GM12878 (cell line): ENCODE data around the gene ATIC. TPM values are rescaled to one million over a fixed set of nuclear protein-coding genes. Genes with fewer than 3 reads are reported as not detected.

Source experiments
- ATAC-seq: fragments of 200-7000 bp; cut with Tn5 transposase; 3 replicates; pipeline ENCODE4 v1.9.1; 2020; ENCODE audit warnings: mild to moderate bottlenecking, moderate library complexity
- BruUV-seq: library from RNA; stranded (reverse); fragments of 400-500 nt; replicated peaks from 2 replicates; lab custom pipeline; 2021; lab: Mats Ljungman, UMichigan
- CTCF ChIA-PET: fragments of 300-600 bp; sonication (Branson Sonifier 250); formaldehyde crosslinking; extraction: SDS; loops from one replicate; lab custom pipeline; 2021; ENCODE audit warnings: inconsistent platforms; lab: Yijun Ruan, JAX
- POLR2A ChIA-PET: fragments of 350-600 bp; formaldehyde crosslinking; extraction: SDS; loops from one replicate; lab custom pipeline; 2021; ENCODE audit warnings: inconsistent platforms; lab: Charles Lee
- RAD21 ChIA-PET: fragments of 300-600 bp; sonication (Branson Sonifier 250); formaldehyde crosslinking; loops from one replicate; lab custom pipeline; 2023; ENCODE audit warnings: antibody characterized with exemption; ENCODE audit not compliant: unreplicated experiment; lab: Charles Lee
- SMC1A ChIA-PET: fragments of 300-600 bp; sonication (Branson Sonifier 250); formaldehyde crosslinking; loops from one replicate; lab custom pipeline; 2023; ENCODE audit not compliant: unreplicated experiment, uncharacterized antibody; lab: Charles Lee
- DNase-seq: peaks from one replicate; pipeline ENCODE4 v3.0.0-alpha.2; 2011; ENCODE audit warnings: low read depth, low spot score
- FAIRE-seq: peaks from 3 replicates; lab custom pipeline; 2011; peaks lifted over from hg19 to GRCh38; lab: Jason Lieb, UNC
- H2AFZ ChIP-seq: 2 replicates; pipeline ENCODE4 v1.6.0; 2011; ENCODE audit warnings: low read depth, low read length, control low read depth; ENCODE audit not compliant: control insufficient read depth
- H3K27ac ChIP-seq: 2 replicates; pipeline ENCODE4 v1.5.1; 2011; ENCODE audit warnings: control low read depth; ENCODE audit not compliant: control insufficient read depth, insufficient read depth
- H3K27me3 ChIP-seq, 2 experiments: replicated peaks in 1 of 2; 2 replicates each; pipeline versions ENCODE4 v1.6.0 to v1.6.1; 2011; ENCODE audit warnings: low read length in 1 of 2; ENCODE audit not compliant: control insufficient read depth in 2 of 2, insufficient read depth in 2 of 2
- H3K36me3 ChIP-seq, 2 experiments: 2 replicates each; pipeline ENCODE4 v1.5.1; 2011; ENCODE audit warnings: low read length in 1 of 2; ENCODE audit not compliant: control insufficient read depth in 2 of 2, insufficient read depth in 2 of 2
- H3K4me1 ChIP-seq: 2 replicates; pipeline ENCODE4 v1.6.1; 2011; ENCODE audit warnings: mild to moderate bottlenecking, low read length, moderate library complexity, mixed read lengths; ENCODE audit not compliant: control insufficient read depth, insufficient read depth
- H3K4me2 ChIP-seq: 2 replicates; pipeline ENCODE4 v1.6.0; 2011; ENCODE audit warnings: control low read depth; ENCODE audit not compliant: control insufficient read depth, insufficient read depth
- H3K4me3 ChIP-seq: fragments of 200-600 bp; sonication (generic); 2 replicates; pipeline ENCODE4 v1.5.1; 2016
- H3K79me2 ChIP-seq: 2 replicates; pipeline ENCODE4 v1.6.0; 2011; ENCODE audit warnings: low read length; ENCODE audit not compliant: control insufficient read depth, insufficient read depth
- H3K9ac ChIP-seq: 2 replicates; pipeline ENCODE4 v1.8.0; 2011; ENCODE audit warnings: low read length, control low read depth, mixed read lengths; ENCODE audit not compliant: control insufficient read depth, insufficient read depth
- H3K9me3 ChIP-seq: replicated peaks from 3 replicates; pipeline ENCODE4 v1.5.1; 2011; ENCODE audit warnings: mild to moderate bottlenecking, low read length; ENCODE audit not compliant: control insufficient read depth, insufficient read depth
- H4K20me1 ChIP-seq: 2 replicates; pipeline ENCODE4 v1.6.0; 2011; ENCODE audit not compliant: control insufficient read depth, insufficient read depth
- BCL11A ChIP-seq: IDR thresholded peaks from 2 replicates; pipeline ENCODE4 v1.6.1; 2011; ENCODE audit warnings: low read depth, low read length
- CBX3 ChIP-seq: fragments of 200-600 bp; sonication (generic); IDR thresholded peaks from 2 replicates; pipeline ENCODE4 v1.6.1; 2016; ENCODE audit warnings: low read depth, borderline replicate concordance
- CHD1 ChIP-seq: IDR thresholded peaks from 2 replicates; pipeline ENCODE4 v1.6.1; 2012; ENCODE audit warnings: low read depth, low read length, improper control_type of control experiment
- CHD4 ChIP-seq: fragments of 200-600 bp; sonication (generic); IDR thresholded peaks from 2 replicates; pipeline ENCODE4 v1.6.1; 2016; ENCODE audit warnings: mild to moderate bottlenecking
- CREM ChIP-seq: IDR thresholded peaks from 2 replicates; pipeline ENCODE4 v1.6.1; 2014; ENCODE audit warnings: antibody characterized with exemption, low read depth
- KDM1A ChIP-seq: fragments of 200-600 bp; sonication (generic); IDR thresholded peaks from 2 replicates; pipeline ENCODE4 v1.6.1; 2016; ENCODE audit warnings: borderline replicate concordance
- KLF5 ChIP-seq: fragments of 450-650 bp; IDR thresholded peaks from 2 replicates; pipeline ENCODE4 v1.6.1; 2014; ENCODE audit warnings: mild to moderate bottlenecking; ENCODE audit not compliant: partially characterized antibody
- LARP7 ChIP-seq: fragments of 450-650 bp; IDR thresholded peaks from 2 replicates; pipeline ENCODE4 v1.6.1; 2017; ENCODE audit warnings: mild to moderate bottlenecking
- MEF2B ChIP-seq: fragments of 450-650 bp; IDR thresholded peaks from 2 replicates; pipeline ENCODE4 v1.6.1; 2018; ENCODE audit warnings: mild to moderate bottlenecking, moderate library complexity; ENCODE audit not compliant: partially characterized antibody, poor library complexity, severe bottlenecking
- MXI1 ChIP-seq: fragments of 150-350 bp; IDR thresholded peaks from 2 replicates; pipeline ENCODE4 v1.6.1; 2011; ENCODE audit warnings: low read depth, mild to moderate bottlenecking, inconsistent platforms, low read length, improper control_type of control experiment
- NFIC ChIP-seq: IDR thresholded peaks from 2 replicates; pipeline ENCODE4 v1.6.1; 2012; ENCODE audit warnings: low read depth, mild to moderate bottlenecking, inconsistent platforms, low read length, moderate library complexity
- NR2F1 ChIP-seq: fragments of 450-650 bp; conservative IDR thresholded peaks from 2 replicates; pipeline ENCODE4 v1.6.1; 2017; ENCODE audit warnings: mild to moderate bottlenecking
- POLR2AphosphoS5 ChIP-seq: IDR thresholded peaks from 2 replicates; pipeline ENCODE4 v1.6.1; 2011; ENCODE audit warnings: mild to moderate bottlenecking, low read length, inconsistent platforms
- ZNF274 ChIP-seq: IDR thresholded peaks from one replicate; pipeline ENCODE4 v1.8.0; 2011; ENCODE audit not compliant: insufficient read length, insufficient read depth
- ZNF592 ChIP-seq: fragments of 450-650 bp; IDR thresholded peaks from 2 replicates; pipeline ENCODE4 v1.6.1; 2017; ENCODE audit warnings: mild to moderate bottlenecking, moderate library complexity
- WGBS: methylation state at CpG from one replicate; pipeline ENCODE4 v1.1.6; 2016; ENCODE audit warnings: low lambda C conversion rate; ENCODE audit not compliant: insufficient replicate concordance, insufficient coverage; ENCODE audit errors: missing lambda C conversion rate; 5-methylcytosine and 5-hydroxymethylcytosine counted together
- in situ Hi-C: fragments of 300-500 bp; cut with MboI; formaldehyde crosslinking; loops from 9 replicates; pipeline ENCODE4 v1.14.3; 2018; ENCODE audit warnings: mixed read lengths
- intact Hi-C: fragments of 100-400 bp; cut with micrococcal nuclease; formaldehyde crosslinking; loops from one replicate; pipeline ENCODE4 v1.14.2; 2022; ENCODE audit not compliant: unreplicated experiment
- polyA plus RNA-seq, 11 experiments: library from polyadenylated mRNA; depleted of rRNA in 4 of 11; unstranded in 6 of 11; stranded (reverse) in 5 of 11; fragments of >200 nt; fragmentation: Nextera tagmentation in 4 of 11; fragmentation: Illumina TruSeq in 1 of 11; extraction: Ambion mirVana in 4 of 11; extraction: Trizol in 1 of 11; gene quantifications; 1 replicate in 1 of 11; 2 replicates in 10 of 11; pipeline versions ENCODE4 v1.2.1 to v1.2.3, GENCODE V29; 2011 to 2016; ENCODE audit warnings: inconsistent platforms in 2 of 11, missing spikeins in 2 of 11, low read depth in 1 of 11
- total RNA-seq, 4 experiments: library from RNA; depleted of rRNA in 3 of 4; stranded (reverse); fragments of >200 nt in 3 of 4; fragmentation: Illumina TruSeq in 1 of 4; extraction: Trizol in 1 of 4; gene quantifications; 2 replicates each; pipeline versions ENCODE4 v1.2.1 to v1.2.3, GENCODE V29; 2013 to 2021

The ATIC gene
- total and polyA plus RNA-seq, 10 of the 15 experiments (the other 5 are each of a cell fraction or from before 2014, with no cell fraction given), result 45.1 to 518 (median 306) TPM

- Histone ChIP-seq H3K4me1 (peaks cover 4% of the 10 kb centered on the region), H3K9me3 (peaks cover 2% of the 10 kb centered on the region), H3K36me3 (peaks cover 0 to 32% of the 10 kb centered on the region in 2 experiments; a peak in 3 of 4 replicates), H3K4me2 (no peak overlapping the region), H2AFZ (no peak overlapping the region), H3K27ac (no peak overlapping the region), H4K20me1 (no peaks in the 10 kb centered on the region), H3K4me3 (no peak overlapping the region), H3K27me3 (no peaks in the 10 kb centered on the region), H3K9ac (no peak overlapping the region), H3K79me2 (peaks cover 50% of the 10 kb centered on the region)
- ChIA-PET POLR2A (no interaction called here), CTCF (interaction anchor here (0.7 to 1.0 kb wide), 3 partner anchors 15 to 595 kb away, joined by 3 to 5 read pairs (median 3); no protein-coding TSS in a partner anchor), SMC1A (interaction anchor here (0.8 to 1.0 kb wide), 2 partner anchors 18 to 613 kb away, joined by 3 read pairs; no protein-coding TSS in a partner anchor), RAD21 (no interaction called here)
- BruUV-seq, result no TSS peak
- over 99% methylated on average over 5 of the region's 5 CpGs for WGBS
- in situ Hi-C loops (no loop called here), intact Hi-C loops (loop anchor here (10.0 kb wide), 1 partner anchor 515 kb away; no protein-coding TSS in a partner anchor)
- DNase-seq, result no peak
- ATAC-seq, result no peak
- TF ChIP-seq CBX3 (no peak), CHD1 (no peak), NFIC (no peak), KLF5 (no peak), CHD4 (no peak), ZNF274 (no peak), NR2F1 (no peak), MXI1 (no peak), BCL11A (no peak)
- no peak for FAIRE-seq
Observed at GRCh38 chr2:215319500-215319899, 7.6 kb downstream of the ATIC start.

- 67% methylated on average over 3 of the region's 3 CpGs for WGBS
- no peak overlapping the region for H3K27ac ChIP-seq
- in situ Hi-C loops (no loop called here), intact Hi-C loops (no loop called here)
- H3K27me3 ChIP-seq, result no peaks in the 10 kb centered on the region
- POLR2A ChIA-PET, result no interaction called here
- FAIRE-seq, result no peak
- no peak overlapping the region for H3K4me2 ChIP-seq
- peaks cover 4% of the 10 kb centered on the region for H3K4me1 ChIP-seq
- H3K9ac ChIP-seq, result no peak overlapping the region
- no peak for ATAC-seq
- SMC1A ChIA-PET, result interaction anchor here (1.0 to 1.6 kb wide), 4 partner anchors 8 to 612 kb away, joined by 3 to 10 read pairs (median 3); partner anchors contain the start of gene ATIC
- H2AFZ ChIP-seq, result no peak overlapping the region
- H3K79me2 ChIP-seq, result peaks cover 47% of the 10 kb centered on the region
- RAD21 ChIA-PET, result no interaction called here
- H3K4me3 ChIP-seq, result no peak overlapping the region
- TF ChIP-seq KDM1A (no peak), POLR2AphosphoS5 (no peak), MEF2B (no peak), CREM (no peak), ZNF592 (no peak), LARP7 (no peak)
- TF ChIP-seq, all 136 proteins: peak for 0
- BruUV-seq, result no TSS peak
- no peaks in the 10 kb centered on the region for H4K20me1 ChIP-seq
- CTCF ChIA-PET, result interaction anchor here (0.6 to 1.0 kb wide), 2 partner anchors 499 to 551 kb away, joined by 3 to 4 read pairs; no protein-coding TSS in a partner anchor
- peaks cover 2% of the 10 kb centered on the region for H3K9me3 ChIP-seq
- no peak for DNase-seq
- H3K36me3 ChIP-seq, result peaks cover 0 to 28% of the 10 kb centered on the region in 2 experiments; a peak in 3 of 4 replicates
Observed at GRCh38 chr2:215320102-215320501, 8.2 kb downstream of the ATIC start.
